Activated naive CD4-positive, alpha-beta T cell treated with anti-CD3 and anti-CD28 coated beads, Interleukin-2, amount 50 U/mL, for 24 hours (primary cell): ENCODE measurements around the gene PCDH1.
"Not testable (repeated sequence)": the region's sequence is repeated elsewhere in the genome, so short reads cannot be mapped to it uniquely, and the experiment has no call there.

Source experiments
- H3K27ac Mint-ChIP-seq: one replicate; pipeline ENCODE4 v1.8.0; 2021; ENCODE audit warnings: mild to moderate bottlenecking, mixed read lengths
- H3K27me3 Mint-ChIP-seq: one replicate; pipeline ENCODE4 v1.8.0; 2021; ENCODE audit warnings: mixed read lengths
- H3K36me3 Mint-ChIP-seq: one replicate; pipeline ENCODE4 v1.8.0; 2021; ENCODE audit warnings: mixed read lengths
- H3K4me1 Mint-ChIP-seq: one replicate; pipeline ENCODE4 v1.8.0; 2021; ENCODE audit warnings: mixed read lengths
- H3K4me3 Mint-ChIP-seq: one replicate; pipeline ENCODE4 v1.8.0; 2021; ENCODE audit warnings: mild to moderate bottlenecking, mixed read lengths
- H3K9me3 Mint-ChIP-seq: one replicate; pipeline ENCODE4 v1.8.0; 2021; ENCODE audit warnings: mixed read lengths

PCDH1 gene

GRCh38 chr5:141908796-141909195 is 30.6 kb upstream of the PCDH1 start:
- Mint-ChIP-seq H3K4me3 (no peak overlapping the region), H3K27ac (no peak overlapping the region)

GRCh38 chr5:141906972-141907371 is 28.8 kb upstream of the PCDH1 start:
- H3K27me3 Mint-ChIP-seq, result no peaks in the 10 kb centered on the region

More at GRCh38 chr5:141908796-141909195, 30.6 kb upstream of the PCDH1 start:
- H3K4me1 Mint-ChIP-seq, result peaks cover 10% of the 10 kb centered on the region
- H3K27me3 Mint-ChIP-seq, result peaks cover 7% of the 10 kb centered on the region
- no peaks in the 10 kb centered on the region for H3K9me3 Mint-ChIP-seq
- H3K36me3 Mint-ChIP-seq, result no peaks in the 10 kb centered on the region

DNA sequence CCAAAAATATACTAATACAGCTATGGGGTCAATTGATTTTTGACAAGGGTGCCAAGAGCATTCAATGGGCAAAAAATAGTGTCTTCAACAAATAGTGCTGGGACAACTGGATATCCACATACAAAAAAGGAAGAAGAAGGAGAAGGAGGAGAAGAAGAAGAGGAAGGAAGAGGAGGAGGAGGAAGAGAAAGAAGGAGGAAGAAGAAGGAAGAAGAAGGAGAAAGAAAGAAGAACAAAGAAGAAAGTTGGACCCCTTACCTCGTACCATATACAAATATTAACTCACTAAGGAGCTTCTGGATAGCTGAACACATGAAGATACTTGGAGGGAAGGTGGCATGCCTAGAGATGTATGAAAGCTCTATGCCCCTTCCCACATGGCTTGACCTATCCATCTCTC is 28.3 kb upstream of the PCDH1 start:
- no peaks in the 10 kb centered on the region for H3K4me1 Mint-ChIP-seq
- H3K4me3 Mint-ChIP-seq, result no peak overlapping the region
- H3K27me3 Mint-ChIP-seq, result no peaks in the 10 kb centered on the region
- no peaks in the 10 kb centered on the region for H3K9me3 Mint-ChIP-seq
- H3K36me3 Mint-ChIP-seq, result no peaks in the 10 kb centered on the region
- no peak overlapping the region for H3K27ac Mint-ChIP-seq

More at GRCh38 chr5:141906972-141907371, 28.8 kb upstream of the PCDH1 start:
- Mint-ChIP-seq H3K36me3 (no peaks in the 10 kb centered on the region), H3K4me1 (no peaks in the 10 kb centered on the region), H3K9me3 (no peaks in the 10 kb centered on the region), H3K4me3 (no peak overlapping the region), H3K27ac (no peak overlapping the region)

- no peak overlapping the region for H3K27ac Mint-ChIP-seq
These were observed 26.3 kb upstream of the PCDH1 start for GRCh38 chr5:141904551-141904950.

GRCh38 chr5:141903261-141903660 is 25.1 kb upstream of the PCDH1 start:
- Mint-ChIP-seq H3K4me1 (no peaks in the 10 kb centered on the region), H3K27ac (no peak overlapping the region), H3K36me3 (no peaks in the 10 kb centered on the region), H3K4me3 (no peak overlapping the region), H3K27me3 (peaks cover 1% of the 10 kb centered on the region), H3K9me3 (no peaks in the 10 kb centered on the region)

More at GRCh38 chr5:141904551-141904950, 26.3 kb upstream of the PCDH1 start:
- no peak overlapping the region for H3K4me3 Mint-ChIP-seq
- H3K36me3 Mint-ChIP-seq, result no peaks in the 10 kb centered on the region
- H3K9me3 Mint-ChIP-seq, result no peaks in the 10 kb centered on the region
- H3K4me1 Mint-ChIP-seq, result no peaks in the 10 kb centered on the region
- H3K27me3 Mint-ChIP-seq, result no peaks in the 10 kb centered on the region

DNA sequence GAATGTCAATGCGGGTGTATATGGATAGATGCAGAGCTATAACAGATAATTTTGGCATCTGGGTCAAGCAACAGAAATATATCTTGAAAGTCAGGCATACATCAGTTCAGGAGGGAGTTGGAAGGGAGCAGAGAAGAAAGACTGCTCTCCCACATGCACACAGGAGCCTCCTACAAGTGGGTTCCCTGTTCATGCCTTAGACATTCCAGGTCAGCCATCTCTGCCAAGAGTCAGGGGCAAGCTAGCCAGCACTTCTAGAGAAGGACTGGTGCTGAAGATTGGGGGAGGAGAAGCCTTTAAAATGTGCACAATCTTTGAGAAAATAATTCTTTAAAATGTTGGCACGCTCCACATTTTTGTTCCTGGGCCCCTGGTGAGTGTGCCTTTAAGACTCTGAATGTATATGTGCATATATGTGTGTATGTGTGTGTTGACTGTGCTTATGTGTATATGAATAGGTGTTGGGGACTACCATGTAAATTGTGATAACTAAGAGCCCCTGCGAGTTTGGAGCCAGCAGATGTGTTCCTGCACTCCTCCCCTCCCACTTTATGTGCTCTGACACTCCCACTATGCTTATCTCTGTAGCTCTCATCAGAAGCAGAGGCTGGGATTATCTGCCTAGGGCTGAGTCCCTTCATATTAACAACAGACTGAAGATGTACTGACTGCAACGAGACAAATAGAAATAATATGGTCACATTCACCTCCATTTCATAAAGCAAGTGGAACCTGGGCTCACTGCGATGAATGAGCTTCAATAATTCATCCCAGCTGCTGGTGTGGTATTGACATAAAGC is 24.0 kb upstream of the PCDH1 start:
- no peaks in the 10 kb centered on the region for H3K9me3 Mint-ChIP-seq
- no peak overlapping the region for H3K27ac Mint-ChIP-seq
- peaks cover 1% of the 10 kb centered on the region for H3K27me3 Mint-ChIP-seq
- no peak overlapping the region for H3K4me3 Mint-ChIP-seq
- no peaks in the 10 kb centered on the region for H3K36me3 Mint-ChIP-seq
- no peaks in the 10 kb centered on the region for H3K4me1 Mint-ChIP-seq

GRCh38 chr5:141898448-141899049 is 20.3 kb upstream of the PCDH1 start:
- Mint-ChIP-seq H3K36me3 (no peaks in the 10 kb centered on the region), H3K4me3 (no peak overlapping the region), H3K9me3 (no peaks in the 10 kb centered on the region), H3K27ac (no peak overlapping the region), H3K27me3 (peaks cover 2% of the 10 kb centered on the region), H3K4me1 (no peaks in the 10 kb centered on the region)

- H3K36me3 Mint-ChIP-seq, result no peaks in the 10 kb centered on the region
- H3K27me3 Mint-ChIP-seq, result peaks cover 2% of the 10 kb centered on the region
- H3K9me3 Mint-ChIP-seq, result no peaks in the 10 kb centered on the region
- H3K27ac Mint-ChIP-seq, result no peak overlapping the region
- H3K4me1 Mint-ChIP-seq, result no peaks in the 10 kb centered on the region
- H3K4me3 Mint-ChIP-seq, result no peak overlapping the region
These were observed 19.2 kb upstream of the PCDH1 start for GRCh38 chr5:141897425-141897824.

GRCh38 chr5:141890429-141890828 is 12.2 kb upstream of the PCDH1 start:
- H3K27me3 Mint-ChIP-seq, result peaks cover 14% of the 10 kb centered on the region
- H3K36me3 Mint-ChIP-seq, H3K4me1 Mint-ChIP-seq, H3K27ac Mint-ChIP-seq, H3K9me3 Mint-ChIP-seq, H3K4me3 Mint-ChIP-seq: not testable (repeated sequence)

GRCh38 chr5:141889282-141889871 is 11.2 kb upstream of the PCDH1 start:
- no peak overlapping the region for H3K4me3 Mint-ChIP-seq
- no peaks in the 10 kb centered on the region for H3K36me3 Mint-ChIP-seq
- no peaks in the 10 kb centered on the region for H3K9me3 Mint-ChIP-seq
- H3K27me3 Mint-ChIP-seq, result peaks cover 24% of the 10 kb centered on the region
- peaks cover 3% of the 10 kb centered on the region for H3K4me1 Mint-ChIP-seq
- H3K27ac Mint-ChIP-seq, result no peak overlapping the region

- no peak overlapping the region for H3K4me3 Mint-ChIP-seq
- H3K27me3 Mint-ChIP-seq, result peaks cover 49% of the 10 kb centered on the region
These were observed 5.7 kb upstream of the PCDH1 start for GRCh38 chr5:141883892-141884318.

DNA sequence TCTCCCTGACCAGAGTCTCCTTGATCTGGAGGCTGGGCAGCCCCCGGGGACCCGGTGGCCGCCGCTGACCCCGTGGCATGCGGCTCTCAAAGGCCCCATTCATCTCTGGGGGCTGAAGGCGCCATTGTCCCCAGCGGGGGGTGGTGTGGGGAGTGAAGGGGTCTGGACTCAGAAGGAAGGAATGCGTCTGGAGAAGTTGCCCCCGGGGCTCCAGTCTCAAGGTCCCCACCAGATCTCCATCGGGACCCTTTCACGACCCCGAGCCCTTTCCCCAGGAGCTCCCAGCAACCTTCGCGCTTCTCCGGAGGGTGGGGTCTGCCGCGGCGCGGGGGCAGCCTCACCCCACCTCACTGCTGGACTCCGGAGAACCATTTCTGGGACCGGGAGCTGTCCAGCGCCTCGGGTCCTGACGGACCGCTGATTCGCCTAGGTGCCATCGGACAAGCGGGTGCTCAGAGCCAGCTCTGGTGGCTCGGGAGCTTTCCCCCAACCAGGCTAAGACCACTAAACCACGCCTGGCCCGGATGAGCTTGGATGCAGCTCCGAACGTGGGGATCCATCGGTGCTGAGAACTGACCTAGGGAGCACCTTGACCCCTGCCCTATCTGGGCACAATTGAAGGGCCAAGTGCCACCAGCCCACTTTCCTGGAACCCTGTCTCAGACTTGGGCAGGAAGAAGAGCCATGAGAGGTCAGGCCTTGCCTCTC is 5.1 kb upstream of the PCDH1 start:
- Mint-ChIP-seq H3K9me3 (no peaks in the 10 kb centered on the region), H3K27ac (no peak overlapping the region), H3K36me3 (no peaks in the 10 kb centered on the region), H3K4me3 (no peak overlapping the region), H3K4me1 (peaks cover 9% of the 10 kb centered on the region), H3K27me3 (peaks cover 49% of the 10 kb centered on the region)

More at GRCh38 chr5:141883892-141884318, 5.7 kb upstream of the PCDH1 start:
- no peaks in the 10 kb centered on the region for H3K9me3 Mint-ChIP-seq
- peaks cover 8% of the 10 kb centered on the region for H3K4me1 Mint-ChIP-seq
- no peak overlapping the region for H3K27ac Mint-ChIP-seq
- H3K36me3 Mint-ChIP-seq, result no peaks in the 10 kb centered on the region

- Mint-ChIP-seq H3K27ac (no peak overlapping the region), H3K36me3 (no peaks in the 10 kb centered on the region), H3K4me1 (peaks cover 11% of the 10 kb centered on the region), H3K4me3 (no peak overlapping the region), H3K27me3 (peaks cover 49% of the 10 kb centered on the region), H3K9me3 (no peaks in the 10 kb centered on the region)
These were observed 4.5 kb upstream of the PCDH1 start for GRCh38 chr5:141882594-141883183.

DNA sequence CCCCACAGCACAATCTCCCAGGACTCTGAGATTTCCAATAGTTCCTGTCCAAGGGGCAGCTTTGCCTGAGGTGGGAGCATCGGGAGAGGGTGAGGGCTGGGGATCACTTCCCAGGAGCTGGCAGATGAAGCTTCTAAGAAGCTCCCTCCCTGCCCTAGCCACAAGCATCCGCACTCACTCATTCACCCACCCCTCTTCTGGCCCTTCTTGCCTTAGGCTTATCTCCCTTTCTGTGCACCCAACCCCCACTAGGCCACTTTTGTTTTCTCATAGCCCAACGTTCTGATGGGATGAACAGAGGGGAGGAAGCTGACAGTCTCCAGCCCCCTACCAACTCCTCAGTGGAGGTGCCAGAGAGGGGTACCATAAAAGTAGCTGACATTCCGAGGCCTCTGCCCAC is 3.7 kb upstream of the PCDH1 start:
- Mint-ChIP-seq H3K27me3 (peaks cover 55% of the 10 kb centered on the region), H3K4me1 (peaks cover 19% of the 10 kb centered on the region), H3K9me3 (no peaks in the 10 kb centered on the region), H3K36me3 (no peaks in the 10 kb centered on the region), H3K27ac (no peak overlapping the region), H3K4me3 (no peak overlapping the region)
